CD4-positive, alpha-beta T cell (primary cell): ENCODE measurements around the gene GIGYF1. TPM values are rescaled to one million over a fixed set of nuclear protein-coding genes. Genes with fewer than 3 reads are reported as not detected.

ENCODE experiments used
- ATAC-seq: fragments of 200-7000 bp; cut with Tn5 transposase; one replicate; pipeline ENCODE4 v1.10.0; 2022; ENCODE audit warnings: mild to moderate bottlenecking; ENCODE audit not compliant: poor library complexity
- CTCF ChIA-PET: fragments of 350-600 bp; sonication (Branson Sonifier 250); formaldehyde crosslinking; loops from one replicate; lab custom pipeline; 2021; ENCODE audit warnings: antibody characterized with exemption, inconsistent platforms; lab: Charles Lee
- POLR2A ChIA-PET: fragments of 350-600 bp; sonication (Branson Sonifier 250); formaldehyde crosslinking; loops from one replicate; lab custom pipeline; 2021; ENCODE audit warnings: antibody characterized with exemption, inconsistent platforms; lab: Charles Lee
- DNase-seq, 14 experiments: peaks; one replicate each; pipeline ENCODE4 v3.0.0-alpha.2; 2013 to 2020; ENCODE audit warnings: mixed read lengths in 2 of 14
- H3K27ac ChIP-seq, 2 donors: one replicate each; pipeline versions ENCODE4 v1.5.1 to v1.7.0; 2013; ENCODE audit warnings: low read length in 2 of 2, low read depth in 1 of 2, mild to moderate bottlenecking in 1 of 2
- H3K27me3 ChIP-seq, 2 experiments: 1 replicate in 1 of 2; 2 replicates in 1 of 2; pipeline versions ENCODE4 v1.6.1 to v1.7.0; 2013; ENCODE audit warnings: low read length in 2 of 2, control low read depth in 1 of 2, mild to moderate bottlenecking in 1 of 2, moderate library complexity in 1 of 2; ENCODE audit not compliant: insufficient read depth in 2 of 2, control insufficient read depth in 1 of 2
- H3K36me3 ChIP-seq: one replicate; pipeline ENCODE4 v1.6.1; 2013; ENCODE audit warnings: low read length, control low read depth; ENCODE audit not compliant: insufficient read depth
- H3K4me1 ChIP-seq: one replicate; pipeline ENCODE4 v1.6.1; 2013; ENCODE audit warnings: low read length, control low read depth; ENCODE audit not compliant: insufficient read depth
- H3K4me3 ChIP-seq: one replicate; pipeline ENCODE4 v1.5.1; 2013; ENCODE audit warnings: mild to moderate bottlenecking, low read length, moderate library complexity
- H3K9me3 ChIP-seq, 2 experiments: 1 replicate in 1 of 2; 2 replicates in 1 of 2; pipeline versions ENCODE4 v1.6.1 to v1.7.0; 2013; ENCODE audit warnings: low read length in 2 of 2, mild to moderate bottlenecking in 2 of 2, control low read depth in 1 of 2, moderate library complexity in 1 of 2; ENCODE audit not compliant: control insufficient read depth in 1 of 2, insufficient read depth in 1 of 2
- H3K27ac Mint-ChIP-seq: one replicate; pipeline ENCODE4 v1.8.0; 2020; ENCODE audit warnings: mixed read lengths
- H3K27me3 Mint-ChIP-seq: one replicate; pipeline ENCODE4 v1.8.0; 2021; ENCODE audit warnings: mixed read lengths
- H3K36me3 Mint-ChIP-seq: one replicate; pipeline ENCODE4 v1.8.0; 2021; ENCODE audit warnings: low read depth, mixed read lengths
- H3K4me1 Mint-ChIP-seq: one replicate; pipeline ENCODE4 v1.8.0; 2021; ENCODE audit warnings: low read depth, mixed read lengths
- H3K4me3 Mint-ChIP-seq: one replicate; pipeline ENCODE4 v1.8.0; 2020; ENCODE audit warnings: mild to moderate bottlenecking, mixed read lengths
- H3K9me3 Mint-ChIP-seq: one replicate; pipeline ENCODE4 v1.8.0; 2020; ENCODE audit warnings: mixed read lengths
- CTCF ChIP-seq: fragments of 200-600 bp; IDR thresholded peaks from one replicate; pipeline ENCODE4 v1.8.0; 2022; ENCODE audit warnings: antibody characterized with exemption, mild to moderate bottlenecking
- intact Hi-C, 2 experiments: fragments of 100-400 bp; cut with DNase I in 1 of 2; cut with micrococcal nuclease in 1 of 2; formaldehyde crosslinking; loops; one replicate each; pipeline versions ENCODE4 v1.15.1 to v1.9.0; 2023 to 2025; cut with DNase I, micrococcal nuclease
- total RNA-seq, 174 experiments: library from RNA in 2 of 174; stranded (reverse) in 2 of 174; gene quantifications; one replicate each; pipeline ENCODE4 v1.2.3 and lab custom pipeline; 2021 to 2026

Gene GIGYF1
- total RNA-seq, 2 experiments from 2014 or later, result 75.5 to 78.8 TPM

GRCh38 chr7:100691676-100692577, 2.1 kb downstream of the GIGYF1 start:
- peaks cover 62% of the 10 kb centered on the region for H3K4me1 ChIP-seq
- intact Hi-C loops, result loop anchor here (1.0 to 5.0 kb wide), 7 partner anchors 15 to 210 kb away; partner anchors contain the start of genes MOSPD3 (in 1 of the 2) and NYAP1 (in 1 of the 2)
- peaks cover 34% of the 10 kb centered on the region for H3K36me3 ChIP-seq
- TF ChIP-seq CTCF, result peak; percentile 87
- ATAC-seq (peak; percentile 77), DNase-seq (peak; percentile 71 to 91 (median 79))
- peak overlapping the region; percentile 75 for H3K4me3 ChIP-seq
- no peaks in the 10 kb centered on the region for H3K27me3 Mint-ChIP-seq
- ChIA-PET CTCF (interaction anchor here (0.6 to 6.6 kb wide), 14 partner anchors 10 to 162 kb away, joined by 3 to 59 read pairs (median 6); partner anchors contain the start of genes MOSPD3 and POP7), POLR2A (interaction anchor here (0.6 to 5.8 kb wide), 11 partner anchors 8 to 1813 kb away, joined by 3 to 47 read pairs (median 3); partner anchors contain the start of genes FBXO24, LRCH4, POP7 and TRRAP)
- H3K36me3 Mint-ChIP-seq, result peaks cover 28% of the 10 kb centered on the region
- peak overlapping the region; percentile 97 for H3K4me3 Mint-ChIP-seq
- H3K27ac Mint-ChIP-seq, result peak overlapping the region; percentile 85
- no peak overlapping the region for H3K27ac ChIP-seq
- no peaks in the 10 kb centered on the region for H3K27me3 ChIP-seq
- H3K9me3 ChIP-seq, result no peaks in the 10 kb centered on the region
- no peaks in the 10 kb centered on the region for H3K9me3 Mint-ChIP-seq
- H3K4me1 Mint-ChIP-seq, result peaks cover 34% of the 10 kb centered on the region

GRCh38 chr7:100689230-100690135, 4.6 kb downstream of the GIGYF1 start:
- Mint-ChIP-seq H3K9me3 (no peaks in the 10 kb centered on the region), H3K27ac (peak overlapping the region; percentile 20), H3K36me3 (peaks cover 50% of the 10 kb centered on the region), H3K4me1 (peaks cover 29% of the 10 kb centered on the region), H3K4me3 (peak overlapping the region; percentile 11), H3K27me3 (no peaks in the 10 kb centered on the region)
- Histone ChIP-seq H3K9me3 (no peaks in the 10 kb centered on the region), H3K36me3 (peaks cover 57% of the 10 kb centered on the region), H3K27ac (no peak overlapping the region), H3K4me1 (peaks cover 52% of the 10 kb centered on the region), H3K4me3 (no peak overlapping the region), H3K27me3 (no peaks in the 10 kb centered on the region)
- no peak for TF ChIP-seq CTCF
- ChIA-PET POLR2A (interaction anchor here (0.5 to 5.0 kb wide), 9 partner anchors 9 to 103 kb away, joined by 3 to 26 read pairs (median 3); partner anchors contain the start of genes FBXO24 and MOSPD3), CTCF (no interaction called here)
- DNase-seq (peak in 1 of 14 experiments; percentile 21), ATAC-seq (no peak)
- intact Hi-C loops, result loop anchor here (2.0 to 5.0 kb wide), 4 partner anchors 13 to 207 kb away; partner anchors contain the start of genes MOSPD3 (in 1 of the 2) and NYAP1 (in 1 of the 2)
